ENCODE results near the gene OPRD1.
A peak's percentile ranks its signal among the peaks of the same experiment; 100 is the strongest.

OPRD1 gene

DNA sequence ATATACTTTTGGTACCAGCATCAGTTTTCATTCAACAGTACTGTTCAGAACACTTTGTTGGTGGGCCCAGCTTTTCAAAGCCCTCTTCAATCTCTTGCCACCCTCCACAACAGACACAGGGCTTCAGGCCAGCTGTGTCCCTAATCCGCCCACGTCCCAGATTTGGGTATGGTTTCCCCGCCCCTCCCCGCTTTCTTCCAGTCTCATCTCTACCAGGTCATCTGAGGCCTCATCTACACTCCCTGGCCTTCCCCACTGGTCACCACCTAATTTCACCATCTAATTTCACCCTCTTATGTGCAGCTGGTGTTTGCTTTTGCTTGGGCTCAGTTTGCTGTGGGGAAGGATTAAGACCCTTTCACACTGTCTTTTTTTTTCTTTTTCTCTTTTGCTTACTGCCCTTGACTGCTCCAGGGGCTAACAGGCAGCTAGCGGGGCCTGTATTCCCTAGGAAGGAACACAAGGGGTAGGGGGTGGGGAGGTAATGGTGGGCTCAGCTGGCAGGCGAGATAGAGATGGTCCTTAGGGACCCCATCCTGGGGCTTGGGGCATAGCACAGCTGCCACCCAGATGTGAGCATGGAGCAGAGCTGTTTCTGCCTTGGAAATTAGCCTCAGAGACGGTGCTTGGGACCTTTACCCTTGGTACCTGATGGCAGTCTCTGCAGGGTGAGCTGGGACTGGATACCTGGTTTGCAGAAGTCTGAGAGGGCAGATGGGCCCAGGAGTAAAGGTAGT is 98.6 kb downstream of the OPRD1 start:
- H3K4me1 ChIP-seq (ENCODE audit: low read depth, poor library complexity, severe bottlenecking) = peaks cover 8% of the 10 kb centered on the region
- TF ChIP-seq, protein P1, sequence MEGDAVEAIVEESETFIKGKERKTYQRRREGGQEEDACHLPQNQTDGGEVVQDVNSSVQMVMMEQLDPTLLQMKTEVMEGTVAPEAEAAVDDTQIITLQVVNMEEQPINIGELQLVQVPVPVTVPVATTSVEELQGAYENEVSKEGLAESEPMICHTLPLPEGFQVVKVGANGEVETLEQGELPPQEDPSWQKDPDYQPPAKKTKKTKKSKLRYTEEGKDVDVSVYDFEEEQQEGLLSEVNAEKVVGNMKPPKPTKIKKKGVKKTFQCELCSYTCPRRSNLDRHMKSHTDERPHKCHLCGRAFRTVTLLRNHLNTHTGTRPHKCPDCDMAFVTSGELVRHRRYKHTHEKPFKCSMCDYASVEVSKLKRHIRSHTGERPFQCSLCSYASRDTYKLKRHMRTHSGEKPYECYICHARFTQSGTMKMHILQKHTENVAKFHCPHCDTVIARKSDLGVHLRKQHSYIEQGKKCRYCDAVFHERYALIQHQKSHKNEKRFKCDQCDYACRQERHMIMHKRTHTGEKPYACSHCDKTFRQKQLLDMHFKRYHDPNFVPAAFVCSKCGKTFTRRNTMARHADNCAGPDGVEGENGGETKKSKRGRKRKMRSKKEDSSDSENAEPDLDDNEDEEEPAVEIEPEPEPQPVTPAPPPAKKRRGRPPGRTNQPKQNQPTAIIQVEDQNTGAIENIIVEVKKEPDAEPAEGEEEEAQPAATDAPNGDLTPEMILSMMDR (conservative IDR thresholded peaks at IDR 0.05; ENCODE audit: low read depth, low read length) = no peak
- H4K20me1 ChIP-seq (ENCODE audit: insufficient read depth) = no peaks in the 10 kb centered on the region
- H3K9ac ChIP-seq = no peak overlapping the region
- no peak overlapping the region for H2AFZ ChIP-seq (ENCODE audit: low read depth)
- no peak overlapping the region for H3K4me2 ChIP-seq
- no peaks in the 10 kb centered on the region for H3K27me3 ChIP-seq (ENCODE audit: insufficient read depth, low read depth)
- H3K4me3 ChIP-seq (IDR thresholded peaks at IDR 0.05; ENCODE audit: insufficient read depth, low read depth, low read length) = no peak overlapping the region
- H3K27ac ChIP-seq = no peak overlapping the region
- H3K79me2 ChIP-seq (ENCODE audit: insufficient read depth, low read depth) = peaks cover 3% of the 10 kb centered on the region; the same call in 1 of the 2 replicates
- H3K36me3 ChIP-seq (ENCODE audit: insufficient read depth) = no peaks in the 10 kb centered on the region

DNA sequence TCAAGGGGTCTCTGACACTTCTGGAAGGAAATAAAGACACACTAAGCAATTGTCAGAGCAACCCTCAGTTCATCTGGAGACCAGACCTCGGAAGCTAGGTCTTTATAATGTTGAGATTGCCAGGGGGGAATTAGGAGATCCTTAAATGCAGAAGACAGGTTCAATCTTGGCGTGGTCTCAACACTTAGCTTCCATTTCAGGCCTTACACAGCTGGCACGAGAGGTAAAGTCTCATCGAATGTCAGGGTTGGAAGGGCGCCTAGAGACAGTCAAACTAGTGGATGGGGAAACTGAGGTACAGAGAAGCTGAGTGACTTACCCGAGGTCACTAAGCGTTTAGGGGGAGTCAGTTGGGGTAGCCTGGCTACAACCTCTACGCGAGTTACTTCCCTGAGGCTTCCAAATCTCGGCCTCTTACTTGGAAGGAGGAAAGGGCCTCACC is 101.8 kb downstream of the OPRD1 start:
- Histone ChIP-seq H3K4me3 (IDR thresholded peaks at IDR 0.05; ENCODE audit: insufficient read depth, low read depth, low read length) (no peak overlapping the region), H2AFZ (ENCODE audit: low read depth) (peak overlapping the region; percentile 18; the same call in 1 of the 2 replicates), H3K4me2 (peak overlapping the region; percentile 88), H3K4me1 (ENCODE audit: low read depth, poor library complexity, severe bottlenecking) (peaks cover 26% of the 10 kb centered on the region), H3K36me3 (ENCODE audit: insufficient read depth) (no peaks in the 10 kb centered on the region), H3K9ac (peak overlapping the region; percentile 68; the same call in 1 of the 2 replicates), H3K79me2 (ENCODE audit: insufficient read depth, low read depth) (peaks cover 32% of the 10 kb centered on the region; the same call in 1 of the 2 replicates), H3K27me3 (ENCODE audit: insufficient read depth, low read depth) (no peaks in the 10 kb centered on the region), H4K20me1 (ENCODE audit: insufficient read depth) (no peaks in the 10 kb centered on the region), H3K27ac (peak overlapping the region; percentile 19; the same call in 1 of the 2 replicates)
- TF ChIP-seq, protein P1 (conservative IDR thresholded peaks at IDR 0.05; ENCODE audit: low read depth, low read length) = no peak

GRCh38 chr1:28914228-28915030 is 102.5 kb downstream of the OPRD1 start, which contains the start of gene EPB41:
Gene EPB41, plus strand, starts transcription at chr1:28914569. Its CDS starts 72,869 bp downstream, at chr1:28987438.
- Histone ChIP-seq H3K27me3 (ENCODE audit: insufficient read depth, low read depth) (no peaks in the 10 kb centered on the region), H3K9ac (peak within 1 kb of the TSS; percentile 68), H3K4me2 (peak within 1 kb of the TSS; percentile 88), H4K20me1 (ENCODE audit: insufficient read depth) (no peaks in the 10 kb centered on the region), H3K36me3 (ENCODE audit: insufficient read depth) (no peaks in the 10 kb centered on the region), H3K27ac (peak within 1 kb of the TSS; percentile 57), H3K79me2 (ENCODE audit: insufficient read depth, low read depth) (peaks cover 38% of the 10 kb centered on the region; the same call in 1 of the 2 replicates), H3K4me3 (IDR thresholded peaks at IDR 0.05; ENCODE audit: insufficient read depth, low read depth, low read length) (no peak within 1 kb of the TSS), H3K4me1 (ENCODE audit: low read depth, poor library complexity, severe bottlenecking) (peaks cover 26% of the 10 kb centered on the region), H2AFZ (ENCODE audit: low read depth) (peak within 1 kb of the TSS; percentile 41; the same call in 1 of the 2 replicates)
- TF ChIP-seq, protein P1 (conservative IDR thresholded peaks at IDR 0.05; ENCODE audit: low read depth, low read length) = no peak

- peak overlapping the region; percentile 88 for H3K4me2 ChIP-seq
- H3K27ac ChIP-seq = peak overlapping the region; percentile 57; the same call in 1 of the 2 replicates
- H3K36me3 ChIP-seq (ENCODE audit: insufficient read depth) = no peaks in the 10 kb centered on the region
- H3K27me3 ChIP-seq (ENCODE audit: insufficient read depth, low read depth) = no peaks in the 10 kb centered on the region
- TF ChIP-seq, protein P1 (conservative IDR thresholded peaks at IDR 0.05; ENCODE audit: low read depth, low read length) = no peak
- no peak overlapping the region for H3K4me3 ChIP-seq (IDR thresholded peaks at IDR 0.05; ENCODE audit: insufficient read depth, low read depth, low read length)
- H3K4me1 ChIP-seq (ENCODE audit: low read depth, poor library complexity, severe bottlenecking) = peaks cover 26% of the 10 kb centered on the region
- H4K20me1 ChIP-seq (ENCODE audit: insufficient read depth) = no peaks in the 10 kb centered on the region
- peak overlapping the region; percentile 68; the same call in 1 of the 2 replicates for H3K9ac ChIP-seq
- H3K79me2 ChIP-seq (ENCODE audit: insufficient read depth, low read depth) = peaks cover 45% of the 10 kb centered on the region; the same call in 1 of the 2 replicates
- H2AFZ ChIP-seq (ENCODE audit: low read depth) = peak overlapping the region; percentile 41; the same call in 1 of the 2 replicates
These were observed 103.3 kb downstream of the OPRD1 start for GRCh38 chr1:28915031-28915895.
